Prostate gland (tissue), 2 donors: Measurements from ENCODE around the gene FCN3. TPM values are rescaled to one million over a fixed set of nuclear protein-coding genes. Genes with fewer than 3 reads are reported as not detected.

Experiments
- DNase-seq: peaks from one replicate; pipeline ENCODE4 v3.0.0-alpha.2; 2019; ENCODE audit warnings: low spot score
- H3K27ac ChIP-seq, 2 donors: fragments of 200-600 bp; sonication (generic); 2 replicates each; pipeline ENCODE4 v1.5.1; 2017 to 2019
- H3K27me3 ChIP-seq: fragments of 200-600 bp; sonication (generic); replicated peaks from 2 replicates; pipeline ENCODE4 v1.5.1; 2019; ENCODE audit not compliant: insufficient read depth
- H3K36me3 ChIP-seq, 2 donors: fragments of 200-600 bp; sonication (generic); 1 replicate in 1 of 2; 2 replicates in 1 of 2; pipeline versions ENCODE4 v1.5.1 to v1.8.1; 2017 to 2019
- H3K4me1 ChIP-seq: fragments of 200-600 bp; sonication (generic); replicated peaks from 2 replicates; pipeline ENCODE4 v1.5.1; 2019
- H3K4me3 ChIP-seq, 2 donors: fragments of 200-600 bp; sonication (generic); 2 replicates each; pipeline ENCODE4 v1.5.1; 2017 to 2019
- H3K9me3 ChIP-seq: fragments of 200-600 bp; sonication (generic); 2 replicates; pipeline ENCODE4 v1.5.1; 2017
- POLR2A ChIP-seq: fragments of 450-650 bp; IDR thresholded peaks from one replicate; pipeline ENCODE4 v1.6.1; 2016; ENCODE audit warnings: antibody characterized with exemption, mild to moderate bottlenecking
- POLR2AphosphoS5 ChIP-seq: sonication (generic); formaldehyde crosslinking; IDR thresholded peaks from one replicate; pipeline ENCODE4 v1.6.1; 2017; ENCODE audit warnings: antibody characterized with exemption
- WGBS: methylation state at CpG from one replicate; pipeline ENCODE4 v1.1.5; 2018; 5-methylcytosine and 5-hydroxymethylcytosine counted together
- intact Hi-C: fragments of 100-400 bp; cut with DNase I; formaldehyde crosslinking; loops from one replicate; pipeline ENCODE4 v1.14.2; 2022
- total RNA-seq, 2 donors: library from RNA; depleted of rRNA; stranded (reverse); fragments of >200 nt; gene quantifications; one replicate each; pipeline ENCODE4 v1.1.0, GENCODE V29; 2016
- TF ChIP-seq, protein P1 (sequence below), 4 experiments: fragments of 200-600 bp in 2 of 4; fragments of 450-650 bp in 2 of 4; sonication (generic) in 2 of 4; IDR thresholded peaks; 1 replicate in 3 of 4; 2 replicates in 1 of 4; pipeline ENCODE4 v1.5.1; 2016 to 2019; ENCODE audit warnings: antibody characterized with exemption in 4 of 4, mild to moderate bottlenecking in 2 of 4, moderate library complexity in 2 of 4

The FCN3 gene
- total RNA-seq, 2 donors from 2014 or later, result 0.82 to 15.6 TPM

DNA sequence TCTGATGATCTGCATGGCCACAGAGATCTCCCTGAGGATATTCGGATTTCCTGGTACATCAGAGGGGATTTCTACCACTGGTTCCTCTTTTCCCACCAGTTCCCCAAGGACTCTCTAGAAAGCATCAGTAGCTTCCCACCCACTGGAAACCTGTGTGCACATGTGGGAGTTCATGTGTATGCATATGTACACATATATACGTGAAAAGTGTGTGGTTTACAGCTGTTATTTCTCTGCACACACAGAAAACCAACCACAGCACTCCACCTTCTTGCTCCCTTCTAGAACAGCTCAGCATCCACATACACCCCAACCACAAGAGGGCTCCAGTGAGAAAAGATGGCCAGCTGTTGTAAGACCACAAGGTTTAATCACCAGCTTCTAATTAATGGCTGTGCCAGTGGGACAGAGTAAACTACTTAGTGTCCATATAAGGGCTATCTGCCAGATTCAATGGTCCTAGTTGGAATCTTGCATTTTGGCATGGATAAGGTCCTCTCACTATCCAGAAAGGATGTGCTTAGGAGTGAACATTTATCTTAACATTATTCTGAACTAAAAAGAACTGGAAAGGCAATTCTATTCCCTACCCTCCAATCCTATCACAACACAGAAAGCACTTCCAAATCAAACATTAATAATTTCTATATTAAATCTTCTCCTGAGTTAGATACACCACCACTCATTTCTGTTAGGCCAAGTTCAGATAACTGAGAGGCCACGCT is 41.9 kb upstream of the FCN3 start:
- 78% methylated on average over 3 of the region's 3 CpGs for WGBS
- peaks cover 11% of the 10 kb centered on the region for H3K4me1 ChIP-seq
- H3K36me3 ChIP-seq, result peaks cover 4 to 5% of the 10 kb centered on the region in 2 donors

DNA sequence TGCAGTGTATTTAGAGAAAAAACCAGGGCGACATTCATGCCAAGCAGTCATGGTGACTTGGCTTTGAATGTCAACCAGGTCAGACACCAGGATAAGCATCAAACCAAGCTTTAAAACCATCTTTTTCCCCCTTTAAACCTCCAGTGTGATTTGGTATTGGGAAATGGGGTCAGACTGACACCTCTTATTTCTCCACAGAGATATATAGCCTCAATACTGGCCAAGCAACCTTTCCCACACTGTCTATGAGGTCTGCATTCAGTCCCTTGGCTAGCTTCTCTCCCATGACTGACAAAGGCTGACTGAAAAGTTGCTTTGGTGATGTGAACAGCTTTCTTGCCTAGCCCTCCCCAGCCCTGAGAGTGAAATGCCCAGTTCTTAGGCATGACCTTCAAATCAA is 39.5 kb upstream of the FCN3 start:
- H3K9me3 ChIP-seq, result no peaks in the 10 kb centered on the region
- TF ChIP-seq, protein P1, sequence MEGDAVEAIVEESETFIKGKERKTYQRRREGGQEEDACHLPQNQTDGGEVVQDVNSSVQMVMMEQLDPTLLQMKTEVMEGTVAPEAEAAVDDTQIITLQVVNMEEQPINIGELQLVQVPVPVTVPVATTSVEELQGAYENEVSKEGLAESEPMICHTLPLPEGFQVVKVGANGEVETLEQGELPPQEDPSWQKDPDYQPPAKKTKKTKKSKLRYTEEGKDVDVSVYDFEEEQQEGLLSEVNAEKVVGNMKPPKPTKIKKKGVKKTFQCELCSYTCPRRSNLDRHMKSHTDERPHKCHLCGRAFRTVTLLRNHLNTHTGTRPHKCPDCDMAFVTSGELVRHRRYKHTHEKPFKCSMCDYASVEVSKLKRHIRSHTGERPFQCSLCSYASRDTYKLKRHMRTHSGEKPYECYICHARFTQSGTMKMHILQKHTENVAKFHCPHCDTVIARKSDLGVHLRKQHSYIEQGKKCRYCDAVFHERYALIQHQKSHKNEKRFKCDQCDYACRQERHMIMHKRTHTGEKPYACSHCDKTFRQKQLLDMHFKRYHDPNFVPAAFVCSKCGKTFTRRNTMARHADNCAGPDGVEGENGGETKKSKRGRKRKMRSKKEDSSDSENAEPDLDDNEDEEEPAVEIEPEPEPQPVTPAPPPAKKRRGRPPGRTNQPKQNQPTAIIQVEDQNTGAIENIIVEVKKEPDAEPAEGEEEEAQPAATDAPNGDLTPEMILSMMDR (IDR thresholded peaks at IDR 0.05), result no peak
- TF ChIP-seq POLR2AphosphoS5 (no peak), POLR2A (no peak)
- H3K27ac ChIP-seq, result peak overlapping the region; percentile 15 to 44
- peaks cover 9% of the 10 kb centered on the region for H3K4me1 ChIP-seq
- no peak for DNase-seq
- no peaks in the 10 kb centered on the region for H3K27me3 ChIP-seq
- no peak overlapping the region for H3K4me3 ChIP-seq
- 95% methylated on average over 1 of the region's 1 CpG for WGBS
- intact Hi-C loops, result no loop called here
- H3K36me3 ChIP-seq, result peaks cover 4 to 12% of the 10 kb centered on the region in 2 donors

More for the DNA sequence above, 41.9 kb upstream of the FCN3 start:
- TF ChIP-seq, protein P1 (IDR thresholded peaks at IDR 0.05), result peak in 3 of 4 experiments; percentile 41 to 68 (median 63)
- peak; percentile 57 for TF ChIP-seq POLR2AphosphoS5
- TF ChIP-seq POLR2A, result no peak
- H3K27me3 ChIP-seq, result no peaks in the 10 kb centered on the region
- intact Hi-C loops, result loop anchor here (5.0 kb wide), 2 partner anchors 76 to 186 kb away; partner anchors contain the start of genes AHDC1 and WASF2
- H3K9me3 ChIP-seq, result no peaks in the 10 kb centered on the region
- H3K27ac ChIP-seq, result peak overlapping the region; percentile 64 to 68
- H3K4me3 ChIP-seq, result no peak overlapping the region
- DNase-seq, result no peak

DNA sequence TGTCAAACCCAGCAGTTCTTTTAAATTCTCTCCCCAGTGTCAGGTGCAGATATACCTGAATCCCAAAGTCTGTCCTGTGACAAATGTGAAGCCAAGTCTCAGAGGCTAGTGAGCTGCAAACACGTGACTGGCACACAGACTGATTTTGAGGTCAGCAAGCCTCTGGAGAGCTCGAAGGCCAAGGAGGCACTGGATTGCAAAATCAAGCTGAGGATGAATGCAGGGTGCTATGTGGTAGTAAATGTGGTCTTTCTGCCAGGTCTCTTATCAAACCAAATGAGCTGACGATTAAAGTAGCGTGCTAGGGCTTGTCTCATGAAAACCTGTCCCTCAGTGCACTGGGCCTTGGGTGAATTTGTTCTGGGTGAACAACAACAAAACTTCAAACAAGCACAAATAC is 38.4 kb upstream of the FCN3 start:
- Histone ChIP-seq H3K9me3 (no peaks in the 10 kb centered on the region), H3K4me1 (no peaks in the 10 kb centered on the region), H3K27me3 (no peaks in the 10 kb centered on the region), H3K36me3 (peaks cover 9 to 12% of the 10 kb centered on the region in 2 donors), H3K4me3 (no peak overlapping the region), H3K27ac (peak overlapping the region in 1 of 2 donors; percentile 44)
- TF ChIP-seq, protein P1 (IDR thresholded peaks at IDR 0.05), result no peak
- peak; percentile 66 for TF ChIP-seq POLR2AphosphoS5
- no peak for TF ChIP-seq POLR2A
- WGBS, result 54% methylated on average over 4 of the region's 4 CpGs
- DNase-seq, result peak; percentile 46
- intact Hi-C loops, result no loop called here

DNA sequence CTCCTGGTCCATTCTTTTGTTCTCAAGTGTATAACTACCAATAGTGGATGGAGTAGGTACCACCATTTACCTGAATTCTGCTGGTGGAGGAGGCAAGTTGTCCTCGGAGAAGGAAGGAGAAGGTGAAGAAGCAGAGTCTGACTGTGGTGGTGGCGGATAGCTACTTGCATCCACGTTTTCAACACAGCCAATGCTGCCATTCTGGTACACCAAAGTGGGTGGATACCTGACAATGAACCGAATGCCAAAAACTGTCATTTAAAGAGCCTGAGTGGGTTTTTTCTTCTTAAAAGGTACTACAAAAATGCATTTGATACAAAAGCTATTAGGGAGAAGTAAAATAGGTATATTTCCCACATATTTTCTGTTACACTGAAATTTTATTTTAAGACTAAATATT is 37.9 kb upstream of the FCN3 start:
- 84% methylated on average over 4 of the region's 4 CpGs for WGBS

More for the DNA sequence above, 37.9 kb upstream of the FCN3 start:
- DNase-seq, result no peak
- H3K4me1 ChIP-seq, result no peaks in the 10 kb centered on the region
- no peaks in the 10 kb centered on the region for H3K27me3 ChIP-seq
- H3K27ac ChIP-seq, result no peak overlapping the region
- intact Hi-C loops, result no loop called here
- H3K4me3 ChIP-seq, result no peak overlapping the region
- H3K36me3 ChIP-seq, result peaks cover 10 to 12% of the 10 kb centered on the region in 2 donors
- no peaks in the 10 kb centered on the region for H3K9me3 ChIP-seq
- TF ChIP-seq, protein P1 (IDR thresholded peaks at IDR 0.05), result no peak
- no peak for TF ChIP-seq POLR2A
- TF ChIP-seq POLR2AphosphoS5, result no peak
